ENCODE results near the gene AQP5.

Gene AQP5

DNA sequence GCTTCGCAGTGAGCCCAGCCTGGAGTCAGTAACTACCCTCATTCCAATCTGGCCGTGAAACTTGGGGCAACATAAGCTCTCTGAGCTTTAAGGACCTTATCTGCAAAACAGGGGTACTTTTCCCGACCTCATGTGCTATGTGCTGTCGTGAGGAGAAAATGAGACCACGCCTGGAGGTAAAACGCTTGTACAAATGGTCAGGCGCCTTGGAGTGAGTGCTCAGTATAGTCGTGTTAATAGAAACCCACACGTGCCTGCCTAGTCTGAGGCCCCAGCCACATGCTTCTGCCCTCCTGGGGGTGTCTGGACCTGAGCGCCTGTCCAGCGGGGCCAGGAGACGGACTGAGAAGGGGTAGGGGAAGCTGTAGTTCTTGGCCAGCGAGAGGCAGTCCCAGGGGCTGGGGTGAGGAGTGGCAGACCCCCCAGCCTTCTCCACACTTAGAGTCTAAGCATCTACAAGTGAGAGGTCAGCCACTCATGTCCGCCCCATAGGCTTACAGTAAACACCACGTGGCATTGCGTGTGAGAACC is 4.9 kb downstream of the AQP5 start:
- no peak for DNase-seq

DNA sequence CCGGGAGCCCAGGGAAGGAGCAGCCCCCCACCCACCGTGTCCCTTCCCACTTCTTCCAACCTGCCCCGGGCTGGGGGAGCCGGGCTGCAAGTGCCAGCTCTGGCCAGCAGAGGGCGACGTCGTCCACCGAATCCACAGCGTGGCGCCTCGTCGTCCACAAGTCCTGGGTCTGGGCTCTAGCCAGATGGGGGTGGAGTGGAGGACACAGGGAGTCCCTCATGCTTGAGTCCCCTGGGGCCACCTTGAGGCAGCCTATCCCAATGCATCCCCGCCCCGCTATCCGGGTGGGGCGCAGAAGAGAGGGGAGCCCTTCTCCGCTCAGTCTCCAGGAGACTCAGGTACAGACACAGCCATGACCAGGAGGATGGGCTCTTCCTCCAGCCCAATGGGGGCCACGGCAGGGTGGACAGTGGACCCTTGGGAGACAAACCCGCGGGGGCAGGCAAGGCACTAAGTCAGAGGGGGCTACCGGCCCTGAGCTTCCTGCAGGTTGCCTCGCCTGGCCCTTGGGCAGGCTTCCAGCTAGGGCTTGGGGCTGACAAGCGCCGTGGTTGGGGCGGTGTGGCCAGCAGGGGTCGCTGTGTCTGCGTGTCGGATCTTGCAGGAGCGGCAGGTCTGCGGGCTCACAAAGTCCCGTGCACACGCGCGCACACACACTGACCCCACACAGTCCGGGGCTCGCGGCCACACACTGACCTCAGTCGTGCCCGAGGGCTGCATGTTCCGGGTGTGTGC is 5.5 kb downstream of the AQP5 start:
- DNase-seq: peak; percentile 83

DNA sequence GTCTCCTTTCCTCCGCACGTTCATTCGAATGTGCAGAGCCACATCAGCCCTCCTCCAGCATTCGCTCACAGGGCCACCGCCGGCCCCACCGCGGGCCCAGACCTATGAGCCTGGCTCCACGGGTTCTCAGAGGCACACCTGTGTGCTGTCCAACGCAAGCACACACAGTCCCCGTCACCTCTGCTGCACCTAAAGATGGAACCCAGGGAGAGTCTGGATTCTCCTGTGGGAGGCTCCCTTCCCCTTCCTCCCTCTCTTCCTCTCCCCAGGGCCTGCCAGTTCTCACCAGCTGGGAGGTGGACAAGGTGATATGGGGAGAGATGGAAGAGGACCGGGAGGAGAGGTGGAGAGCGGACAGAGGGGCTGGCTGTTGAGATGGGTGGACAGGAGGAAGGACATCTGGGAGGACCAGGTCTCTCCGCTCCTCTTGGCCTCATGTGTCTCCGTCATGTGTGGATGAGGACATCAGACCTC is 6.1 kb downstream of the AQP5 start:
- no peak for DNase-seq

- no peak for DNase-seq
Observed at GRCh38 chr12:49968471-49968870, 6.8 kb downstream of the AQP5 start.

DNA sequence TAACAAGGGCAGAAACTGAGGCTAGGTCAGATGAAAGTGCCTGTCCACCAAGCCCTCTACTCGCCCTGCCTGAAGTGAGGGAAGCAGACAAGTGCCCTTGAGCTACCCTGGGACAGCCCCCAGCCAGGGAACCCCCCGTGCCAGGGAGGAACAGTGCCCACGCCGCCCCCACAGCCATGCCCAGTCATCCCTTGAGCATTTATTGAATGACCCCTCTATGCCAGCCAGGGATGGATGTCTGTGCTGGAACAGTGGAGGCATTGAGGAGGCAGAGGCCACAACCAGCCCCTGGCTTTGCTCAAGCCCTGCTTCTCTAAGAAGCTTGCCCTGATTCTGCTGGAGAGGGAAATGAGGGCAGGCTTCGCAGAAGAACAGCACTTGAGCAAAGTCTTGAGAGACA is 7.4 kb downstream of the AQP5 start:
- DNase-seq: no peak

GRCh38 chr12:49969651-49970429 is 8.2 kb downstream of the AQP5 start:
- DNase-seq: no peak

GRCh38 chr12:49970658-49971057 is 9.0 kb downstream of the AQP5 start:
- DNase-seq: no peak

GRCh38 chr12:49971141-49971540 is 9.5 kb downstream of the AQP5 start:
- no peak for DNase-seq

- DNase-seq: no peak
Observed at GRCh38 chr12:49972129-49972528, 10.5 kb downstream of the AQP5 start.

DNA sequence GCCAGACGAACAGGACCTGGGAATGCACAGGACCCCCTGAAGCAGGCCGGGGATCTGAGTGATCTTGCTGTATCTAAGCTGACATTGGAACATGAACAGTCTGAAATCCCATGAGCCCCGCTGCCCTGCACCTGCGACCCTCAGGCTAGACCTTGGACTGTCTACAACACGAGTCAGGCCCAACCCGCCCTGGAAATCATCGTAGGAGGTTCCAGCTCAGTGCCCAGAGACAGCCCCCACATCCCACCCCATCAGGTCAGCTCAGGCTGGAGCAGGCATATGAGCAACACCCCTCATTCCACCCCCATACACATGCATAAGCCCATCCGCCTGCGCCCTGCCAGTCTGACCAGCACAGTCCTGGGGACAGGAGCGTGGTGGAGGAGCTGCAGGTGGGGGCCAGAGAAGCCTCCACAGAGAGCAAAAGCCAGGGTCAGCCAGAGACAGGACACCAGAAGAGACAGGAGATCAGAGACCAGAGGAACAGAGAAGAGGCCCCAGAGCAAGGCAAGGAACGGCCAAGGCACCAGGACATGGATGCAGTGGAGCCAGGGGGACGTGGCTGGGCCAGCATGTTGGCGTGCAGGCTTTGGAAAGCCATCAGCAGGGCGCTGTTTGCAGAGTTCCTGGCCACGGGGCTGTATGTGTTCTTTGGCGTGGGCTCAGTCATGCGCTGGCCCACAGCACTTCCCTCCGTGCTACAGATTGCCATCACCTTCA is 11.1 kb downstream of the AQP5 start, which contains the start of gene AQP6:
TSS of gene AQP6 (plus strand) at position 307 of the 720 bp plus-strand sequence. CDS start at position 534, 227 bp downstream.
- no peak for DNase-seq

DNA sequence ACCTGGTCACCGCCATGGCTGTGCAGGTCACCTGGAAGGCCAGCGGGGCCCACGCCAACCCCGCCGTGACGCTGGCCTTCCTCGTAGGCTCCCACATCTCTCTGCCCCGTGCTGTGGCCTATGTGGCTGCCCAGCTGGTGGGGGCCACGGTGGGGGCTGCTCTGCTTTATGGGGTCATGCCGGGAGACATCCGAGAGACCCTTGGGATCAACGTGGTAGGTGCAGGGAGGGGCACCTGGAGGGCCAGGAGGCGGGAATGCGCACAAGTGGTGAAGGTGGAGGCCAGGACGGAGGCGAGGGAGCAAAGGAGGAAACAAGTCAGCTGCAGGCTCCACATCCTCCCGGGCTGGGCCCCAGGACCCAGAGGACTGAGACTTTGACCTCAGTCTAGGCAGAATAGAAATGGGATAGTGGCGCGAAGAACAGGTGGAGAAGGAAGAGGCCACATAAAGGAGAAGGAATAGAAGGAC is 11.7 kb downstream of the AQP5 start:
- DNase-seq: no peak

- no peak for DNase-seq
Observed at GRCh38 chr12:49974231-49974675, 12.6 kb downstream of the AQP5 start.

GRCh38 chr12:49974677-49975317 is 13.1 kb downstream of the AQP5 start:
- no peak for DNase-seq

- DNase-seq: no peak
Observed at GRCh38 chr12:49975318-49975761, 13.7 kb downstream of the AQP5 start.

- no peak for DNase-seq
Observed at GRCh38 chr12:49976557-49976956, 14.9 kb downstream of the AQP5 start.

DNA sequence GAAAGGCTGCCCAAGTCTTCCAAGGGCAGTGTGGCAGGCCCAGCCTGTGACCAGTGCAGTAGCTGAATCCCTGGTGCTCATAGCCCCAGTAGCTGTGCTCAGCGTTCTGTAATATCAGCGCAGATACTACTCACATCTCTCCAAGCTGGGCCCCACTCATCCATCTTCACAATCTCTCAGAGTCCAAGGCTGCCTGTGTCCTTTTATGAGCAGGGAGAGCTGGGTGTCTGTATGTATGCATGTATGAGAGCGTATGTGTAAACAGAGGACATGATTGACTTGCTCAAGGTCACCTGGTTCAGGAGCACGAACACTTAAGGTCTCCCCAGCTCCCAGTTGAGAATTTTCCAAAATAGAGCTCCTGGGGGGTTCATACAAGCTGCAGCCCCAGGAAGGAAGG is 16.5 kb downstream of the AQP5 start:
- DNase-seq: no peak

DNA sequence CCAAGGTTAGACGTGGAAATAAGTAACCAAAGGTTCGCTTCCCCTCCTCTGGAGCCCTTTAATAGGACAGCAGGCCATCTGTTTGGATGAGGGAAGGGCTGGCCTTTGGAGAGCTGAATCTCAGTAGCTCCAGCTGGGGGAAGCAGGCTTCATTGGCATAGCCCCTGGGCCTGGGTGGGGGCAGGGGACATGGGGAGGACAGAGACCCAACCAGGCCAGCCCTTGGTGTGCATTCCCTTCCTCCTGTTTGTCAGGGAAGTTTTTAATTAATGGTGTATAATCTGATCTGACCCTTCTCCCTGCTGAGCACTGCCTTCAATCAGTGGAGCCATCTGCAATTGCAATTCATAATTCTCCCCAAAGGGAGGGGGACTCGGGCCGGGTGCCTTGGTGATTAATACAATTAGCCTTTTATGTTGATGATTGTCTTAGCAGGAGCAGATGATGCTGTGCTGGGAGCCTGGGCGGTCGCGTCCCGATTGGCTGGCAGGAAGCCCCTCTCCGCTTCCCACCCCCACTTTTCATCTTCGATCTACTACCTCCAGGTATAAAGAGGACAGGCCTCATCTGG is 17.4 kb downstream of the AQP5 start:
- DNase-seq: no peak

GRCh38 chr12:49979791-49980190 is 18.1 kb downstream of the AQP5 start:
- no peak for DNase-seq

- no peak for DNase-seq
Observed at GRCh38 chr12:49980501-49981349, 19.1 kb downstream of the AQP5 start.

- DNase-seq: peak; percentile 10
Observed at GRCh38 chr12:49982246-49983087, 20.8 kb downstream of the AQP5 start.

Measured in hematopoietic multipotent progenitor cell treated with erythropoietin and hydrocortisone succinate and interleukin-3 and kit ligand, for 8 days (in vitro differentiated cells).